Lower lobe of right lung (tissue), 2 donors: Measurements from ENCODE around the gene SEMA3B. TPM values are rescaled to one million over a fixed set of nuclear protein-coding genes. Genes with fewer than 3 reads are reported as not detected.

ENCODE experiments used
- ATAC-seq, 2 donors: fragments of 200-7000 bp; cut with Tn5 transposase; one replicate each; pipeline ENCODE4 v1.9.1; 2020 to 2022; ENCODE audit warnings: mild to moderate bottlenecking in 2 of 2, moderate library complexity in 2 of 2
- DNase-seq: peaks from one replicate; pipeline ENCODE4 v3.0.0-alpha.2; 2020
- H3K27ac ChIP-seq: fragments of 200-600 bp; one replicate; pipeline ENCODE4 v1.8.0; 2022
- H3K27me3 ChIP-seq: fragments of 200-600 bp; one replicate; pipeline ENCODE4 v1.8.0; 2022; ENCODE audit warnings: low read depth
- H3K36me3 ChIP-seq: fragments of 200-600 bp; one replicate; pipeline ENCODE4 v1.8.0; 2022; ENCODE audit warnings: mild to moderate bottlenecking
- H3K4me1 ChIP-seq: fragments of 200-600 bp; one replicate; pipeline ENCODE4 v1.8.0; 2022
- H3K4me3 ChIP-seq: fragments of 200-600 bp; one replicate; pipeline ENCODE4 v1.8.0; 2022; ENCODE audit warnings: mild to moderate bottlenecking
- H3K9me3 ChIP-seq: fragments of 200-600 bp; one replicate; pipeline ENCODE4 v1.8.0; 2022
- CTCF ChIP-seq: fragments of 200-600 bp; IDR thresholded peaks from one replicate; pipeline ENCODE4 v1.8.0; 2022; ENCODE audit warnings: antibody characterized with exemption, mild to moderate bottlenecking
- intact Hi-C: fragments of 100-400 bp; cut with DNase I; formaldehyde crosslinking; loops from one replicate; pipeline ENCODE4 v1.11.0; 2022
- total RNA-seq: library from RNA; stranded (reverse); fragmentation: NEBNext Ultra II Directional; extraction: Animal tissue kit (Norgen Biotek cat#: 25700); gene quantifications from one replicate; pipeline ENCODE4 v1.2.1, GENCODE V29; 2021
- donor health status: DM: no; HTN: yes; CAD: no; lungs with severe emphysema.

SEMA3B gene
- total RNA-seq, 1 donor from 2014 or later: 77.6 TPM

GRCh38 chr3:50289130-50289529, 20.2 kb downstream of the SEMA3B start:
- no peak for TF ChIP-seq CTCF
- Histone ChIP-seq H3K36me3 (peaks cover 42% of the 10 kb centered on the region), H3K4me3 (no peak overlapping the region), H3K9me3 (no peaks in the 10 kb centered on the region), H3K27ac (no peak overlapping the region), H3K4me1 (peaks cover 26% of the 10 kb centered on the region), H3K27me3 (no peaks in the 10 kb centered on the region)
- ATAC-seq (no peak), DNase-seq (no peak)
- intact Hi-C loops: no loop called here

GRCh38 chr3:50290161-50290641, 21.3 kb downstream of the SEMA3B start:
- Histone ChIP-seq H3K4me1 (peaks cover 26% of the 10 kb centered on the region), H3K36me3 (peaks cover 42% of the 10 kb centered on the region), H3K27ac (no peak overlapping the region), H3K4me3 (no peak overlapping the region), H3K27me3 (no peaks in the 10 kb centered on the region), H3K9me3 (no peaks in the 10 kb centered on the region)
- TF ChIP-seq CTCF: no peak
- ATAC-seq (no peak), DNase-seq (no peak)
- intact Hi-C loops: no loop called here

- Histone ChIP-seq H3K9me3 (no peaks in the 10 kb centered on the region), H3K4me1 (peaks cover 26% of the 10 kb centered on the region), H3K27ac (peak within 1 kb of the TSS; percentile 87), H3K36me3 (peaks cover 32% of the 10 kb centered on the region), H3K4me3 (peak within 1 kb of the TSS; percentile 70), H3K27me3 (no peaks in the 10 kb centered on the region)
- DNase-seq (peak; percentile 99), ATAC-seq (peak; percentile 97)
- TF ChIP-seq CTCF: no peak
- intact Hi-C loops: no loop called here
Measured at GRCh38 chr3:50292159-50293078, 23.5 kb downstream of the SEMA3B start, which contains the start of gene IFRD2. TSS of gene IFRD2 (minus strand) at chr3:50292429. CDS start at chr3:50292274, 155 bp downstream.

- Histone ChIP-seq H3K4me3 (peak overlapping the region; percentile 70), H3K36me3 (peaks cover 23% of the 10 kb centered on the region), H3K27me3 (no peaks in the 10 kb centered on the region), H3K27ac (peak overlapping the region; percentile 87), H3K4me1 (peaks cover 34% of the 10 kb centered on the region), H3K9me3 (no peaks in the 10 kb centered on the region)
- DNase-seq (no peak), ATAC-seq (no peak)
- intact Hi-C loops: no loop called here
- no peak for TF ChIP-seq CTCF
Measured at GRCh38 chr3:50293079-50293801, 24.3 kb downstream of the SEMA3B start.

- Histone ChIP-seq H3K4me1 (peaks cover 41% of the 10 kb centered on the region), H3K4me3 (no peak overlapping the region), H3K27me3 (no peaks in the 10 kb centered on the region), H3K9me3 (no peaks in the 10 kb centered on the region), H3K27ac (no peak overlapping the region), H3K36me3 (peaks cover 15% of the 10 kb centered on the region)
- no peak for DNase-seq
- ATAC-seq: no peak
- no peak for TF ChIP-seq CTCF
- intact Hi-C loops: no loop called here
Measured at GRCh38 chr3:50294089-50294488, 25.1 kb downstream of the SEMA3B start.
